Measurements from ENCODE around the gene C15orf39.
"Not testable (repeated sequence)": the region's sequence is repeated elsewhere in the genome, so short reads cannot be mapped to it uniquely, and the experiment has no call there.

- not testable (repeated sequence) for TF ChIP-seq POLR2A, POLR2AphosphoS5 (IDR thresholded peaks at IDR 0.05; ENCODE audit: low read depth, low read length)
These were observed 15.9 kb downstream of the C15orf39 start for GRCh38 chr15:75217574-75217973.
